ENCODE results near the gene MIEF1.

The MIEF1 gene

DNA sequence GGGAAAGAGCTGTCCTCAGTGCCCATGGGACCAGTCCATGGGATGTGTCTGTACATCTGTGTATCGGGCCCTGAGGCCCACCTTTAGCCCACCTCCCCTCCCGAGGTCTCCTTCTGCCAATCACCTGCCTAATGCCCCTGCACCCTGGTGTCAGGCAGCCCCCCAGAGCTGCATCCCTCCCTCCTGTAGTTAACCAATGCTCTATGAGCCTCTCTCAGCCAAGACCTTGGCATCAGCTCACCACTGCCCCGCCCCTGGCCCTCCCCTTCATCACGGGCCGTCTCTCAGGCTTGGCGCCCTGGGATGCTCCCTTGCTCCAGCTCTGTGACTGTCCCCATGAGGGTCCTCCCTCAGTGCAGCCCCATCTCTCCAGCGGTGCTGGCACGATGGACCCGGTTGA is 26.8 kb upstream of the MIEF1 start:
- in situ Hi-C loops (cut with HindIII; ENCODE audit: low sequenced_read_pairs), result no loop called here
- H3K4me3 ChIP-seq (ENCODE audit: low read depth, low read length), result no peak overlapping the region
- no peak for DNase-seq (ENCODE audit: low read depth)
- TF ChIP-seq, protein P1, sequence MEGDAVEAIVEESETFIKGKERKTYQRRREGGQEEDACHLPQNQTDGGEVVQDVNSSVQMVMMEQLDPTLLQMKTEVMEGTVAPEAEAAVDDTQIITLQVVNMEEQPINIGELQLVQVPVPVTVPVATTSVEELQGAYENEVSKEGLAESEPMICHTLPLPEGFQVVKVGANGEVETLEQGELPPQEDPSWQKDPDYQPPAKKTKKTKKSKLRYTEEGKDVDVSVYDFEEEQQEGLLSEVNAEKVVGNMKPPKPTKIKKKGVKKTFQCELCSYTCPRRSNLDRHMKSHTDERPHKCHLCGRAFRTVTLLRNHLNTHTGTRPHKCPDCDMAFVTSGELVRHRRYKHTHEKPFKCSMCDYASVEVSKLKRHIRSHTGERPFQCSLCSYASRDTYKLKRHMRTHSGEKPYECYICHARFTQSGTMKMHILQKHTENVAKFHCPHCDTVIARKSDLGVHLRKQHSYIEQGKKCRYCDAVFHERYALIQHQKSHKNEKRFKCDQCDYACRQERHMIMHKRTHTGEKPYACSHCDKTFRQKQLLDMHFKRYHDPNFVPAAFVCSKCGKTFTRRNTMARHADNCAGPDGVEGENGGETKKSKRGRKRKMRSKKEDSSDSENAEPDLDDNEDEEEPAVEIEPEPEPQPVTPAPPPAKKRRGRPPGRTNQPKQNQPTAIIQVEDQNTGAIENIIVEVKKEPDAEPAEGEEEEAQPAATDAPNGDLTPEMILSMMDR (IDR thresholded peaks at IDR 0.05; ENCODE audit: low read depth, low read length, missing control alignments), result no peak

DNA sequence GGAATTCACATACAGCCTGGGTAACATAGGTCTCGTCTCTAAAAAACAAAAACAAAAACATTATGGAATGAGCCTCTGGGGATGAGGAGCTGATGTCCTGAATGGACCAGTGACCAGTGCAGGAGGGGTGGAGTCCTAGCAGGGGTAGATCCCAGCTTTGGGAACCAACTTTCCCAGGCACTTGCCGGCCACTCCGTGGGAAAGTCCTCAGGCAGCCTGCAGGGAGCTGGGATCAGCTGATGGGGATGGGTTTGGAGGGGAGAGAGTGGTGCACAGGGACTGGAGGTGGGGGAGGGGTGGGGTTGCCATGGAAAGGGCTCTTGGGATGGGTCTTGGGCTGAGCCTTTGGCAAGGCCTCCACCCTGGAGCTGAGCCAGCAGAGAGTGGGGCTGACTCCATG is 26.2 kb upstream of the MIEF1 start:
- no peak for DNase-seq (ENCODE audit: low read depth)
- in situ Hi-C loops (cut with HindIII; ENCODE audit: low sequenced_read_pairs), result no loop called here
- H3K4me3 ChIP-seq (ENCODE audit: low read depth, low read length), result no peak overlapping the region

DNA sequence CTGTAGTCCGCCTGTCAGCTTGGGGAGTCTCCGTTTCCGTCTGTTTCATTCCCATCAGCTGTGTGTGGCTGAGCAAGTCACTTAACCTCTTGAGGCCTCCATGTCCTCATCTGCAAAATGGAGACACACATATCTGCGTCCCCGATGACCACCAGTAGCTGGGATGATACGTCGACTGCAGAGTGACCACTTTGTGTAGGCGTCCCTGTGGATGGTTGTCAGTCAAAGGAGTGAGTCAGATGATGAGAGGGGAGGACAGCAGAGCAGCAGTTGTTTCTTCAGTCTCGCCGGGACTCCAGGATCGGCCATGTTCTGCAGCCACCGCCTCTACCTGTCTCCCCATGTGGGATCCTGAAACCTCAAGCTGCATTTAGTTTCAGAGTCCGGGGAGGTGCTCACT is 25.4 kb upstream of the MIEF1 start:
- no peak overlapping the region for H3K4me3 ChIP-seq (ENCODE audit: low read depth, low read length)
- in situ Hi-C loops (cut with HindIII; ENCODE audit: low sequenced_read_pairs), result no loop called here
- DNase-seq (ENCODE audit: low read depth), result no peak
- TF ChIP-seq, protein P1 (IDR thresholded peaks at IDR 0.05; ENCODE audit: low read depth, low read length, missing control alignments), result no peak

More for the DNA sequence above, 26.2 kb upstream of the MIEF1 start:
- TF ChIP-seq, protein P1 (IDR thresholded peaks at IDR 0.05; ENCODE audit: low read depth, low read length, missing control alignments), result no peak

DNA sequence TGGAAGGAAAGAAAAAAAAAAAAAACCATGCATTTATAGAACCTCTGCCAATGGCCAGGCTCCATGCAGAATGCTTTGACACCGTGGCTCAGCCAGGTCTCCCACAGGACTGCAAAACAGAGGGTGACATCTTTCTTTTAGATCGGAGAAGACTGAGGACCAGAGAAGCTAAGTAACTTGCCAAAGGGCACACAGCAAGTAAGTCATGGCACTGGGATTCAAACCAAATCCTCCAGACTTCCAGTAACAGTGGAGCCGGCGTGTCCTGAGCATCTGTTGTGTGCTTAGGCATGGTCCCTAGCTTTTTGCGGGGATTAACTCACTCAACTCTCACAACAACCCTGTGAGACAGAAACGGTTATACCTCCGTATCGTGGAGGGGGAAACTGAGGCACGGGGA is 24.5 kb upstream of the MIEF1 start:
- TF ChIP-seq, protein P1 (IDR thresholded peaks at IDR 0.05; ENCODE audit: low read depth, low read length, missing control alignments), result no peak
- H3K4me3 ChIP-seq (ENCODE audit: low read depth, low read length), result no peak overlapping the region
- in situ Hi-C loops (cut with HindIII; ENCODE audit: low sequenced_read_pairs), result no loop called here
- DNase-seq (ENCODE audit: low read depth), result no peak

DNA sequence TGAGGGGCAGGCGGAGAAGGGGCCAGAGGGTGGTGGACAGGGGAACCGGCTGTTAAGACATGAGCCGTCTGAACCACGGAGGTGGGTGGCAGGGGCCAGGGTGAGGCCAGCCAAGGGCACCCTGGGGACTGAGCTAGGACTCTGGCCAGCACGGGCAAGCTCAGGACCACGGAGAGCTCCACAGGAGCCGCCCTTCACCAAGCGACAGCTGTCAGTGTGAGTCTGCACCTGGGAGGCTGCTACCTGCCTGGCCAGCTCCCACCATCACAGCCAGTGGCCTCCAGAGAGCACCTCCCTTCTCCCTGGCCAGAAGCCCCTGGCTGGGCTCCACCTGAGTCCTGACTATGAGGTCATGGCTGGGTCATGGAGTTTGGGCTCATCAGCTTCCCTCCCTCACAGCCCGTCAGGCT is 23.6 kb upstream of the MIEF1 start:
- in situ Hi-C loops (cut with HindIII; ENCODE audit: low sequenced_read_pairs), result no loop called here
- H3K4me3 ChIP-seq (ENCODE audit: low read depth, low read length), result no peak overlapping the region
- DNase-seq (ENCODE audit: low read depth), result no peak
- TF ChIP-seq, protein P1 (IDR thresholded peaks at IDR 0.05; ENCODE audit: low read depth, low read length, missing control alignments), result no peak

DNA sequence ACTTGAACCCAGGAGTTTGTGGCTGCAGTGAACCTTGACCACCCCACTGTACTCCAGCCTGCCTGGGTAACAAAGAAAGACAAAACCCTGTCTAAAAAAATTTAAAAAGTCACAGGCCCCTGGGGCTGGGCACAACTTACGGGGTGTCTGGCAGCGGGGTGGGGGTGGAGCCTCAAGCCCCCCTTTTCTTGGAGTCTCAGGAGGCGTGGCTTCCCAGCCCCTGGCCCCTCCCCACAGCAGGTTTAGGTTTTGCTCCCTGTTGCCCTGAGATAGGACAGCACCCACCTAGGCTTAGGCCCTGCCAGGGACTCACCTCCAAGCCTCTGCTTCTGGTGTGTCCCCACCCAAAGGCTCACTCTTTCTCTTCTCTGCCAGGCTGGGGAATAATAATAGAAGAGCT is 22.8 kb upstream of the MIEF1 start:
- H3K4me3 ChIP-seq (ENCODE audit: low read depth, low read length), result no peak overlapping the region
- in situ Hi-C loops (cut with HindIII; ENCODE audit: low sequenced_read_pairs), result no loop called here
- TF ChIP-seq, protein P1 (IDR thresholded peaks at IDR 0.05; ENCODE audit: low read depth, low read length, missing control alignments), result no peak
- no peak for DNase-seq (ENCODE audit: low read depth)

DNA sequence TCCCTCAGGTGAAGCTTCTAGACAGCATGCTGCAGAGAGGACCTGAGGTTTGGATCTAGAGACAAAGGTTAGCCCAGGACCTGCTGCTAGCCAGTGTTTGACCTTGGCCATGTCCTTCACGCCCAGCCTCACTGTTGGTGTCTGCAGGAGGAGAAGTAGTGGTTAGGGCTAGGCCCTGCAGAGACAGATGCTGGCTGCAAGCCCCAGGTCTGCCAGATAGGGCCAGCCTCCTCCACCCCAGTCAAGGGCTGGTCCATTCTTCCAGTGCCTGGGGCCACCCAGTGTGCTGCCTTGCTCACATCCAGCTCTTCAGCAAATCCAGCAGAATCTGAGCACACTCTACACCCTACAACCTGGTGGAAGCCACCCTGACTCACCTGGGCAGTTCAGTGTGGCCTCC is 21.5 kb upstream of the MIEF1 start:
- no peak for DNase-seq (ENCODE audit: low read depth)
- H3K4me3 ChIP-seq (ENCODE audit: low read depth, low read length), result no peak overlapping the region
- TF ChIP-seq, protein P1 (IDR thresholded peaks at IDR 0.05; ENCODE audit: low read depth, low read length, missing control alignments), result no peak
- in situ Hi-C loops (cut with HindIII; ENCODE audit: low sequenced_read_pairs), result loop anchor here (5.0 kb wide), 1 partner anchor 58 kb away; no protein-coding TSS in a partner anchor

Measured in astrocyte of the cerebellum (primary cell).